Colonic mucosa (tissue), 4 donors: Measurements from ENCODE around the gene SEM1. TPM values are rescaled to one million over a fixed set of nuclear protein-coding genes. Genes with fewer than 3 reads are reported as not detected.

Source experiments
- DNase-seq: peaks from one replicate; pipeline ENCODE4 v3.0.0-alpha.2; 2020
- H3K27ac ChIP-seq: fragments of 200-600 bp; one replicate; pipeline ENCODE4 v1.8.0; 2021
- H3K27me3 ChIP-seq: fragments of 200-600 bp; one replicate; pipeline ENCODE4 v1.8.0; 2021
- H3K36me3 ChIP-seq: fragments of 200-600 bp; one replicate; pipeline ENCODE4 v1.8.0; 2021
- H3K4me1 ChIP-seq: fragments of 200-600 bp; one replicate; pipeline ENCODE4 v1.8.0; 2021; ENCODE audit warnings: mild to moderate bottlenecking
- H3K4me3 ChIP-seq: fragments of 200-600 bp; one replicate; pipeline ENCODE4 v1.8.0; 2021
- H3K9ac ChIP-seq, 2 donors: one replicate each; pipeline ENCODE4 v1.7.0; 2013; ENCODE audit warnings: control low read depth in 2 of 2, low read depth in 2 of 2, low read length in 2 of 2
- H3K9me3 ChIP-seq: fragments of 200-600 bp; one replicate; pipeline ENCODE4 v1.8.0; 2021
- intact Hi-C: fragments of 100-400 bp; cut with DNase I; formaldehyde crosslinking; loops from one replicate; pipeline ENCODE4 v1.14.1; 2022
- total RNA-seq, 2 donors: library from RNA; stranded (reverse); fragmentation: NEBNext Ultra II Directional in 1 of 2; extraction: Animal tissue kit (Norgen Biotek cat#: 25700) in 1 of 2; gene quantifications; one replicate each; pipeline ENCODE4 v1.2.1, GENCODE V29; 2021
- TF ChIP-seq, protein P1 (sequence below): fragments of 200-600 bp; IDR thresholded peaks from one replicate; pipeline ENCODE4 v1.8.0; 2022; ENCODE audit warnings: antibody characterized with exemption, mild to moderate bottlenecking
- donor health status: healthy.
- donor health status: DM: no; HTN: no; CAD: no.
- donor health status: DM: no; HTN: no; CAD: no.

SEM1 gene
- total RNA-seq, 2 donors from 2014 or later, result 46.3 to 53.5 TPM

DNA sequence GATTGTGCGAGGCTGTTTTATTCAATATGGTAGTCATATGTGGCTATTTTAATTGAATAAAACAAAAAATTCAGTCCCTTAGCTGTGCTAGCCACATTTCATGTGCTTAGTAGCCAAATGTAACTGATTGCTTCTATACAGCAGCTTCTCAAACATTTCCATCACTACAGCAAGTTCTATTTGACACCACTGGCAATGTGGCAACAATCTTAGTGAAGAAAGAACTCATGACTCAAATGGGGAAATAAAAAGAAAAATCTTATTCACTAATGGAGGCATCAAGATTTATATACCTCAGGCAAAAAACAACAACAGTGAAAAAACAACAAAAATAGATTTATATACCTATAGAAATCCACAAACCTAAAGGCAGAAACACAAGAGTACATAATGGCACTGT lies 17.9 kb downstream of the SEM1 start:
- no peak overlapping the region for H3K9ac ChIP-seq
- intact Hi-C loops, result no loop called here
- no peak for DNase-seq
- no peaks in the 10 kb centered on the region for H3K4me1 ChIP-seq
- no peak overlapping the region for H3K27ac ChIP-seq
- no peaks in the 10 kb centered on the region for H3K9me3 ChIP-seq
- TF ChIP-seq, protein P1, sequence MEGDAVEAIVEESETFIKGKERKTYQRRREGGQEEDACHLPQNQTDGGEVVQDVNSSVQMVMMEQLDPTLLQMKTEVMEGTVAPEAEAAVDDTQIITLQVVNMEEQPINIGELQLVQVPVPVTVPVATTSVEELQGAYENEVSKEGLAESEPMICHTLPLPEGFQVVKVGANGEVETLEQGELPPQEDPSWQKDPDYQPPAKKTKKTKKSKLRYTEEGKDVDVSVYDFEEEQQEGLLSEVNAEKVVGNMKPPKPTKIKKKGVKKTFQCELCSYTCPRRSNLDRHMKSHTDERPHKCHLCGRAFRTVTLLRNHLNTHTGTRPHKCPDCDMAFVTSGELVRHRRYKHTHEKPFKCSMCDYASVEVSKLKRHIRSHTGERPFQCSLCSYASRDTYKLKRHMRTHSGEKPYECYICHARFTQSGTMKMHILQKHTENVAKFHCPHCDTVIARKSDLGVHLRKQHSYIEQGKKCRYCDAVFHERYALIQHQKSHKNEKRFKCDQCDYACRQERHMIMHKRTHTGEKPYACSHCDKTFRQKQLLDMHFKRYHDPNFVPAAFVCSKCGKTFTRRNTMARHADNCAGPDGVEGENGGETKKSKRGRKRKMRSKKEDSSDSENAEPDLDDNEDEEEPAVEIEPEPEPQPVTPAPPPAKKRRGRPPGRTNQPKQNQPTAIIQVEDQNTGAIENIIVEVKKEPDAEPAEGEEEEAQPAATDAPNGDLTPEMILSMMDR, result no peak
- H3K4me3 ChIP-seq, result no peak overlapping the region
- H3K27me3 ChIP-seq, result no peaks in the 10 kb centered on the region
- peaks cover 4% of the 10 kb centered on the region for H3K36me3 ChIP-seq

DNA sequence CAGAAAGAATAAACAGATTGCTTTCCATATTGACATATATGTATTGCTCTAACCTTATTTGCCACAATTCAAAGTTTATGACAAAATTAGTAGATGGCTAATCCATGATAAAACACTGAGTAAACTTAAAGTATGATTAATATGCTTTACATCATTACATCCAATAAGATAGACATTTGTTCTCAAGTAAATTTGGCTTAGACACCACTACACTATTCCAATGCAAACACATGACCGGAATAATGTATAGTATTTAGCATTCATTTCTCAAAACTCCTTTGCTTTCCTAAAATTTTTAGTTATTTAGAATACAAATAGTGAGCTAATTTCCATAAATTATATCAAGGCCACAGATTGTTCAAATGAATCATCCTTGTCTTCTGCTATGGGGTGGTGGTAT lies 20.2 kb downstream of the SEM1 start:
- no peak overlapping the region for H3K27ac ChIP-seq
- H3K36me3 ChIP-seq, result peaks cover 4% of the 10 kb centered on the region
- H3K9ac ChIP-seq, result no peak overlapping the region
- H3K9me3 ChIP-seq, result no peaks in the 10 kb centered on the region
- no peak for DNase-seq
- no peaks in the 10 kb centered on the region for H3K27me3 ChIP-seq
- no peaks in the 10 kb centered on the region for H3K4me1 ChIP-seq
- H3K4me3 ChIP-seq, result no peak overlapping the region
- intact Hi-C loops, result no loop called here
- TF ChIP-seq, protein P1, result no peak

DNA sequence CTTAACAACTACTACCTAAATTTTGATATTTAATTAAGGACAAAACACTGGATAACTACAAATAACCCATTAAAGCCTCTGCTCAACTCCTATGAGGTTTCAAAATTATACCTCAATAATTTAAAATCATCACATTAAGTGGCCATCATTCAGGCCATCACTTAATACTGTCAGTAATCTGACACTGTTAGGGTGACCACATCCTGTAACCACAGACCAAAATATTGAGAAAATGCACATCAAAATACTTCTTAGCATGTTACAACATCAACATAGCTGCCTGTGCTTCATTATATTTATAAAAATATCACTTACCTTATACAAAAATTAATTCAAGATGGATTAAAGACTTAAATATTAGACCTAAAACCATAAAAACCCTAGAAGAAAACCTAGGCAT lies 23.3 kb downstream of the SEM1 start:
- intact Hi-C loops, result no loop called here
- H3K36me3 ChIP-seq, result peaks cover 4% of the 10 kb centered on the region
- TF ChIP-seq, protein P1, result no peak

DNA sequence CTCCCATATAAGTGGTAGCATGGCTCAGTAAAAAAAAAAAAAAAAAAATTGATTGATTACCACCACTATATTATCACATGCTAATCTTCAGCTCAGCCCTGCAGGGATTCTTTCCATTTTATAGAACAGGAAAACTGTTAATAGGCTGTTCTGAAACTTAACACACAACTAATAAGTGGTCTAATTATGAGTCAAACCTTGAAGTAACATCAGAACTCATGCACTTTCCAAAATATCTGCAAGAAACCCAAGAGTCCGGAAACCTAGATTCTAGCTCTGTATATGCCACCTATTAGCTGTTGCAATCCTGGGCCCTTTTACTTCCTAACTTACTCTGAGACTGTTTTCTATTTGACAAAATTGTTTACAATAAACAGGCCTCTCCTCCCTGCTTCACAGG lies 23.9 kb downstream of the SEM1 start:
- H3K9ac ChIP-seq, result no peak overlapping the region
- H3K36me3 ChIP-seq, result peaks cover 4% of the 10 kb centered on the region
- intact Hi-C loops, result no loop called here
- H3K27me3 ChIP-seq, result no peaks in the 10 kb centered on the region
- H3K4me1 ChIP-seq, result no peaks in the 10 kb centered on the region
- no peak overlapping the region for H3K27ac ChIP-seq
- H3K9me3 ChIP-seq, result no peaks in the 10 kb centered on the region
- TF ChIP-seq, protein P1, result no peak
- H3K4me3 ChIP-seq, result no peak overlapping the region
- DNase-seq, result no peak

More for the DNA sequence above, 23.3 kb downstream of the SEM1 start:
- no peak for DNase-seq
- Histone ChIP-seq H3K27ac (no peak overlapping the region), H3K9ac (no peak overlapping the region), H3K27me3 (no peaks in the 10 kb centered on the region), H3K4me1 (no peaks in the 10 kb centered on the region), H3K9me3 (no peaks in the 10 kb centered on the region), H3K4me3 (no peak overlapping the region)

DNA sequence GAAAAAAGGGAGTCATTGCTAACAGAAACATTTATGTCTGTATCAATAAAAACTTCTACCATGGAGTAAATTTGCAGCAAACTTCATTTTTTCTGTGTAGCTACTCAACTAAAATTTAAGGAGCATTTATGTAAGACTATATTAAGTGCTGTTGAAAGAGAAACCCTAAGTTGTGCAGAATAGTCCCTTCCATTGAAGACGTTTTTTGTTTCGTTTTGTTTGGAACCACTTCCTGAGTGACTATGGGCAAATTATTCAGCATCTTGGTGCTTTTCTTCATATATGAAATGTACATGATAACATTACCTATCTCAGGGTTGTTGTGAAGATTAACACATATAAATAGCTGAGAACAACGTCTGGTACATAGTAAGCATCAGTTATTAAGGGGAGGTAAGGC lies 24.3 kb downstream of the SEM1 start:
- Histone ChIP-seq H3K9ac (no peak overlapping the region), H3K9me3 (no peaks in the 10 kb centered on the region), H3K27ac (no peak overlapping the region), H3K36me3 (peaks cover 4% of the 10 kb centered on the region), H3K4me1 (no peaks in the 10 kb centered on the region), H3K4me3 (no peak overlapping the region), H3K27me3 (no peaks in the 10 kb centered on the region)
- TF ChIP-seq, protein P1, result no peak
- no peak for DNase-seq
- intact Hi-C loops, result no loop called here

DNA sequence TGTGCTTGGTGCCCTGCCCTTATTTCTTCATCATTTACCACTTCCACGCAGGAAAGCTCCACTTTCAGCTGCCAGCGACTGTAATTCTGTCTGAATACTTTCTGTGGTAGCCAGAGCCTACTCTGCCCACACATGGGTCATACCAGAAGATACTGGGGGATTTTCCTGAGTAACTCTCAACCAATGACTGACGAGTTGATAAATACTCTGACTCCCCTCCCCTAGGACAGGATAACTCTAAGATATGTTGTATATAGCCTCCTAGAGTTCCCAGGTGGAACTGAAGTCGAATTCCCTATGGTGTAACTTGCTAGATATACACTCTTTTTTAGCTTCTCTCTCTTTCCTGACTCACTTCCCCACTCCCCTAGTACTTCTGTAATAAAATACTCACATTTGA lies 29.8 kb downstream of the SEM1 start:
- no peak for DNase-seq
- Histone ChIP-seq H3K27ac (no peak overlapping the region), H3K4me1 (no peaks in the 10 kb centered on the region), H3K9ac (no peak overlapping the region), H3K27me3 (no peaks in the 10 kb centered on the region), H3K9me3 (no peaks in the 10 kb centered on the region), H3K4me3 (no peak overlapping the region), H3K36me3 (no peaks in the 10 kb centered on the region)
- TF ChIP-seq, protein P1, result no peak
- intact Hi-C loops, result no loop called here
